ENCODE data around the gene HAT1. TPM values are rescaled to one million over a fixed set of nuclear protein-coding genes. Genes with fewer than 3 reads are reported as not detected.

Gene HAT1
- total and polyA plus RNA-seq, 10 of the 15 experiments (the other 5 are each of a cell fraction or from before 2014, with no cell fraction given): 60.0 to 225 (median 130) TPM

DNA sequence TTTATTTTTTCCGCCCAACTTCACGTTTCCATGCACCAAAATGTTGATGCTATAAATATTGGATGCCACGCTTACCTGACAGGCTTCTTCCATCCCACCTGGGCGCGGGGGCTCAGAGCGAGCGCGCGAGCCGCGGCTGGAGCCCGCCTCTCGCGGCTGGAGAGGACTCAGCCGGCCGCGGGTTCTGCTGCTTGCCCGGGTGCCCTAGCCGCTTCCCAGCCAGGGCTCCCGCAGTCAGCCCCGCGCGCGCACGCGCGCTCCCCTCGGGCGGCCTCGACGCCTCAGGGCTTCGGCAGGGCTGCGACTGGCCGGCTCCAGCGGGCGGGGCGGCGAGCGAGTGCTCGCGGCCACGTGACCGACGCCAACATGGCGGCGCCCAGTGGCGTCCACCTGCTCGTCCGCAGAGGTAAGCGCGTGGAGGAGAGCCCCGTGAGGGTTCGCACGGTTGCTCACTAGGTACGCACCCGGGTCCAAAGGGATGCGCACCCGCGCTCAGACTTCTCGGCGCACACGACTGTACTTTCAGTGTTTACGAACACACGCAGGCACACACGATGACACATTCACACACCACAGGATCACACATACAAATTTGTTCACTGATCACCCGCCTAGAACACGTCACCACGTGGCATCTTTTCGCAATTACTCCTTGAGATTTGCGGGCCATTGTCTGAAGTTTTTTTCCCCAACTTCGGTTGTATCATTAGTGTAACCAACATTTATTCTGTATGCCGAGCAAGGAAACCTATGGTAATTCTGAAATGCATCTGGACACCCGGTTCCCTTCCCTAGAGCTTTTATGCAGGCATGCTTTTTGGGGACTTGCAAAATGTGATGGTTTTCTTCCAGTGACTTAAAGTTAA lies 77.6 kb downstream of the HAT1 start, which contains the start of gene METAP1D (continued):
- TF ChIP-seq, protein P1, sequence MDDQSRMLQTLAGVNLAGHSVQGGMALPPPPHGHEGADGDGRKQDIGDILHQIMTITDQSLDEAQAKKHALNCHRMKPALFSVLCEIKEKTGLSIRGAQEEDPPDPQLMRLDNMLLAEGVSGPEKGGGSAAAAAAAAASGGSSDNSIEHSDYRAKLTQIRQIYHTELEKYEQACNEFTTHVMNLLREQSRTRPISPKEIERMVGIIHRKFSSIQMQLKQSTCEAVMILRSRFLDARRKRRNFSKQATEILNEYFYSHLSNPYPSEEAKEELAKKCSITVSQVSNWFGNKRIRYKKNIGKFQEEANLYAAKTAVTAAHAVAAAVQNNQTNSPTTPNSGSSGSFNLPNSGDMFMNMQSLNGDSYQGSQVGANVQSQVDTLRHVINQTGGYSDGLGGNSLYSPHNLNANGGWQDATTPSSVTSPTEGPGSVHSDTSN (IDR thresholded peaks at IDR 0.05; ENCODE audit: insufficient replicate concordance, low read depth, low read length): no peak
- TF ChIP-seq, protein P2, sequence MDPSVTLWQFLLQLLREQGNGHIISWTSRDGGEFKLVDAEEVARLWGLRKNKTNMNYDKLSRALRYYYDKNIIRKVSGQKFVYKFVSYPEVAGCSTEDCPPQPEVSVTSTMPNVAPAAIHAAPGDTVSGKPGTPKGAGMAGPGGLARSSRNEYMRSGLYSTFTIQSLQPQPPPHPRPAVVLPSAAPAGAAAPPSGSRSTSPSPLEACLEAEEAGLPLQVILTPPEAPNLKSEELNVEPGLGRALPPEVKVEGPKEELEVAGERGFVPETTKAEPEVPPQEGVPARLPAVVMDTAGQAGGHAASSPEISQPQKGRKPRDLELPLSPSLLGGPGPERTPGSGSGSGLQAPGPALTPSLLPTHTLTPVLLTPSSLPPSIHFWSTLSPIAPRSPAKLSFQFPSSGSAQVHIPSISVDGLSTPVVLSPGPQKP (IDR thresholded peaks at IDR 0.05; ENCODE audit: low read depth, low read length): no peak
- TF ChIP-seq, protein P3, sequence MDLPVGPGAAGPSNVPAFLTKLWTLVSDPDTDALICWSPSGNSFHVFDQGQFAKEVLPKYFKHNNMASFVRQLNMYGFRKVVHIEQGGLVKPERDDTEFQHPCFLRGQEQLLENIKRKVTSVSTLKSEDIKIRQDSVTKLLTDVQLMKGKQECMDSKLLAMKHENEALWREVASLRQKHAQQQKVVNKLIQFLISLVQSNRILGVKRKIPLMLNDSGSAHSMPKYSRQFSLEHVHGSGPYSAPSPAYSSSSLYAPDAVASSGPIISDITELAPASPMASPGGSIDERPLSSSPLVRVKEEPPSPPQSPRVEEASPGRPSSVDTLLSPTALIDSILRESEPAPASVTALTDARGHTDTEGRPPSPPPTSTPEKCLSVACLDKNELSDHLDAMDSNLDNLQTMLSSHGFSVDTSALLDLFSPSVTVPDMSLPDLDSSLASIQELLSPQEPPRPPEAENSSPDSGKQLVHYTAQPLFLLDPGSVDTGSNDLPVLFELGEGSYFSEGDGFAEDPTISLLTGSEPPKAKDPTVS (IDR thresholded peaks at IDR 0.05; ENCODE audit: low read depth, low read length): no peak
- peak; percentile 80; the same call in 1 of the 2 replicates for TF ChIP-seq PML (IDR thresholded peaks at IDR 0.05; ENCODE audit: low read length)
- TF ChIP-seq, protein P4, sequence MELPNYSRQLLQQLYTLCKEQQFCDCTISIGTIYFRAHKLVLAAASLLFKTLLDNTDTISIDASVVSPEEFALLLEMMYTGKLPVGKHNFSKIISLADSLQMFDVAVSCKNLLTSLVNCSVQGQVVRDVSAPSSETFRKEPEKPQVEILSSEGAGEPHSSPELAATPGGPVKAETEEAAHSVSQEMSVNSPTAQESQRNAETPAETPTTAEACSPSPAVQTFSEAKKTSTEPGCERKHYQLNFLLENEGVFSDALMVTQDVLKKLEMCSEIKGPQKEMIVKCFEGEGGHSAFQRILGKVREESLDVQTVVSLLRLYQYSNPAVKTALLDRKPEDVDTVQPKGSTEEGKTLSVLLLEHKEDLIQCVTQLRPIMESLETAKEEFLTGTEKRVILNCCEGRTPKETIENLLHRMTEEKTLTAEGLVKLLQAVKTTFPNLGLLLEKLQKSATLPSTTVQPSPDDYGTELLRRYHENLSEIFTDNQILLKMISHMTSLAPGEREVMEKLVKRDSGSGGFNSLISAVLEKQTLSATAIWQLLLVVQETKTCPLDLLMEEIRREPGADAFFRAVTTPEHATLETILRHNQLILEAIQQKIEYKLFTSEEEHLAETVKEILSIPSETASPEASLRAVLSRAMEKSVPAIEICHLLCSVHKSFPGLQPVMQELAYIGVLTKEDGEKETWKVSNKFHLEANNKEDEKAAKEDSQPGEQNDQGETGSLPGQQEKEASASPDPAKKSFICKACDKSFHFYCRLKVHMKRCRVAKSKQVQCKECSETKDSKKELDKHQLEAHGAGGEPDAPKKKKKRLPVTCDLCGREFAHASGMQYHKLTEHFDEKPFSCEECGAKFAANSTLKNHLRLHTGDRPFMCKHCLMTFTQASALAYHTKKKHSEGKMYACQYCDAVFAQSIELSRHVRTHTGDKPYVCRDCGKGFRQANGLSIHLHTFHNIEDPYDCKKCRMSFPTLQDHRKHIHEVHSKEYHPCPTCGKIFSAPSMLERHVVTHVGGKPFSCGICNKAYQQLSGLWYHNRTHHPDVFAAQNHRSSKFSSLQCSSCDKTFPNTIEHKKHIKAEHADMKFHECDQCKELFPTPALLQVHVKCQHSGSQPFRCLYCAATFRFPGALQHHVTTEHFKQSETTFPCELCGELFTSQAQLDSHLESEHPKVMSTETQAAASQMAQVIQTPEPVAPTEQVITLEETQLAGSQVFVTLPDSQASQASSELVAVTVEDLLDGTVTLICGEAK (IDR thresholded peaks at IDR 0.05; ENCODE audit: borderline replicate concordance): no peak
- no peak for TF ChIP-seq CHD1 (IDR thresholded peaks at IDR 0.05; ENCODE audit: low read depth, low read length)
- TF ChIP-seq RAD51 (IDR thresholded peaks at IDR 0.05): peak; percentile 82
- TF ChIP-seq EZH2 (IDR thresholded peaks at IDR 0.05; ENCODE audit: borderline replicate concordance, control insufficient read depth, low read depth, low read length): no peak
- no peak for TF ChIP-seq SUZ12 (IDR thresholded peaks at IDR 0.05; ENCODE audit: unreplicated experiment)
- TF ChIP-seq, protein P5, sequence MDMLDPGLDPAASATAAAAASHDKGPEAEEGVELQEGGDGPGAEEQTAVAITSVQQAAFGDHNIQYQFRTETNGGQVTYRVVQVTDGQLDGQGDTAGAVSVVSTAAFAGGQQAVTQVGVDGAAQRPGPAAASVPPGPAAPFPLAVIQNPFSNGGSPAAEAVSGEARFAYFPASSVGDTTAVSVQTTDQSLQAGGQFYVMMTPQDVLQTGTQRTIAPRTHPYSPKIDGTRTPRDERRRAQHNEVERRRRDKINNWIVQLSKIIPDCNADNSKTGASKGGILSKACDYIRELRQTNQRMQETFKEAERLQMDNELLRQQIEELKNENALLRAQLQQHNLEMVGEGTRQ (IDR thresholded peaks at IDR 0.05; ENCODE audit: borderline replicate concordance, low read depth, low read length): peak; percentile 87
- TF ChIP-seq WRNIP1 (IDR thresholded peaks at IDR 0.05; ENCODE audit: borderline replicate concordance, low read depth, low read length): no peak
- TF ChIP-seq POU2F2 (IDR thresholded peaks at IDR 0.05; ENCODE audit: borderline replicate concordance, low read depth, low read length): peak; percentile 70; the same call in 2 of the 3 replicates
- no peak for TF ChIP-seq HDGF (IDR thresholded peaks at IDR 0.05)
- TF ChIP-seq TAF1 (IDR thresholded peaks at IDR 0.05; ENCODE audit: borderline replicate concordance, low read depth, low read length): peak; percentile 74; the same call in 1 of the 2 replicates
- no peak for TF ChIP-seq TCF7 (IDR thresholded peaks at IDR 0.05; ENCODE audit: borderline replicate concordance)
- 0 out of 2 replicates have a peak, but pooled peaks have one; percentile 56 for TF ChIP-seq ZSCAN29 (IDR thresholded peaks at IDR 0.05)
- no peak for TF ChIP-seq RAD21 (IDR thresholded peaks at IDR 0.05; ENCODE audit: insufficient read depth, low read depth, low read length)
